ENCODE results near the gene PCYOX1L. TPM values are rescaled to one million over a fixed set of nuclear protein-coding genes. Genes with fewer than 3 reads are reported as not detected.

PCYOX1L gene
- total and polyA plus RNA-seq, 2 donors (not counting 1 experiment from before 2014, with no cell fraction given): 7.6 to 9.1 TPM

DNA sequence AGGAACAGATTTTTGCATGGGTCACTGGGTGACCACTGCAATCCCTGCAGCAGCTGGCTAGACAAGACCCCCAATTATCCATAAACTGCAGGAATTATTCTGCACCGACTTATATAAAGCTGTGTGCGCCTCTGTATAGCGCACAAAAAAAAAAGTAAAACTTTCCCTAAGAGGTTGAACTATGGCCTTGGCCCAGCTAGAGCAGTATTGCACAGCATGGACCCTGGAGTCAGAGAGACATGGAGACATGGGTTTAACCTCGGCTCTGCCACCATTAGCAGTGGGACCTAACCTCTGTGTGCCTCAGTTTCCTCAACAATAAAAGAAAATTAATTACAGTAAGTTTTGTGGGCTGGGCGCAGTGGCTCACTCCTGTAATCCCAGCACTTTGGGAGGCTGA is 29.7 kb upstream of the PCYOX1L start:
- Histone ChIP-seq H3K79me2 (ENCODE audit: control insufficient read depth, insufficient read depth, low read length) (no peaks in the 10 kb centered on the region), H3K4me2 (ENCODE audit: extremely low read depth, insufficient read depth, low read length) (no peak overlapping the region), H3K27me3 (ENCODE audit: control insufficient read depth, insufficient read depth, low read length) (no peaks in the 10 kb centered on the region), H2AFZ (ENCODE audit: low read length) (no peak overlapping the region), H3K36me3 (ENCODE audit: control insufficient read depth, insufficient read depth, low read length) (no peaks in the 10 kb centered on the region), H3K27ac (ENCODE audit: insufficient read depth, low read length) (no peak overlapping the region), H3K9me3 (ENCODE audit: control insufficient read depth, insufficient read depth, low read depth, low read length) (no peaks in the 10 kb centered on the region), H3K9ac (ENCODE audit: insufficient read depth, low read length) (no peak overlapping the region), H3K4me3 (replicated peaks in 1 of 4; ENCODE audit: control extremely low read depth in 1 of 4, insufficient read depth in 1 of 4, low read depth in 3 of 4, low read length in 4 of 4) (no peak overlapping the region), H3K4me1 (ENCODE audit: control insufficient read depth, extremely low read depth, insufficient read depth, low read length) (no peaks in the 10 kb centered on the region), H4K20me1 (ENCODE audit: control insufficient read depth, extremely low read depth, insufficient read depth, low read length) (no peaks in the 10 kb centered on the region)
- TF ChIP-seq EZH2 (IDR thresholded peaks at IDR 0.05; ENCODE audit: low read length, missing control alignments): no peak
- TF ChIP-seq, protein P1, sequence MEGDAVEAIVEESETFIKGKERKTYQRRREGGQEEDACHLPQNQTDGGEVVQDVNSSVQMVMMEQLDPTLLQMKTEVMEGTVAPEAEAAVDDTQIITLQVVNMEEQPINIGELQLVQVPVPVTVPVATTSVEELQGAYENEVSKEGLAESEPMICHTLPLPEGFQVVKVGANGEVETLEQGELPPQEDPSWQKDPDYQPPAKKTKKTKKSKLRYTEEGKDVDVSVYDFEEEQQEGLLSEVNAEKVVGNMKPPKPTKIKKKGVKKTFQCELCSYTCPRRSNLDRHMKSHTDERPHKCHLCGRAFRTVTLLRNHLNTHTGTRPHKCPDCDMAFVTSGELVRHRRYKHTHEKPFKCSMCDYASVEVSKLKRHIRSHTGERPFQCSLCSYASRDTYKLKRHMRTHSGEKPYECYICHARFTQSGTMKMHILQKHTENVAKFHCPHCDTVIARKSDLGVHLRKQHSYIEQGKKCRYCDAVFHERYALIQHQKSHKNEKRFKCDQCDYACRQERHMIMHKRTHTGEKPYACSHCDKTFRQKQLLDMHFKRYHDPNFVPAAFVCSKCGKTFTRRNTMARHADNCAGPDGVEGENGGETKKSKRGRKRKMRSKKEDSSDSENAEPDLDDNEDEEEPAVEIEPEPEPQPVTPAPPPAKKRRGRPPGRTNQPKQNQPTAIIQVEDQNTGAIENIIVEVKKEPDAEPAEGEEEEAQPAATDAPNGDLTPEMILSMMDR (conservative IDR thresholded peaks at IDR 0.05 in 1 of 2, IDR thresholded peaks at IDR 0.05 in 1 of 2; ENCODE audit: low read depth in 1 of 2, low read length in 2 of 2): no peak
- DNase-seq (ENCODE audit: low read depth in 2 of 2): no peak

DNA sequence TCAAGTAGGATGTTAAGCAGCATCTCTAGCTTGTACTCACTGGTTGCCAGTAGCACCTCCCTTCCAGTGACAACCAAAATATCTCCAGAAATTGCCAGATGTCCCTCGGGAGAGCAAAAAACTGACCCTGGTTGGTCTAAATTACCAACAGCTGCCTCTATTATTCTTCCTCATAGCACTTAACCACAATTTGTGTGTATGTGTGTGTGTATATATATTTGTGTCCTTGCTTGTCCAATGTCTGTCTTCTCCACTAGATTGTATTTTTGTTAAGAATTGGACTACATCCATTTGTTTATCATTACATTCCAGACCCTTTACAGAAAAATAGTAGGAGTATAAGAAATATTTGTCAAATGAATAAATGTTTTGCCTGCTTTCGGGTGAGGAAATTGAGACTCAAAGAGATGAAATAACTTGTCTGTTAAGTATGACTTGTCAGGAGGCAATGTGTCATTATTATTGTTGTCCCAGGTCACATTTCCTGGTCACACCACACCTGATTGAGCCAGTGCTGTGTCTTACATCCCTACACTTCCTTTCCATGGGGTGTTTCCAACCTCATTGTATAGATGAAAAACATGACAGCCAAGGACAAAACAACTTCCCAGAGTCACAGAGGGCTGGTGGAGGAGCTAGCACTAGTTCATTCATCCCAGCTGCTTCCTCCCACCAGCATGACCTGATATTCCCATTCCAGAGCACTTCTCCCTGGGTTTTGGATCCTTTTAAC is 24.0 kb upstream of the PCYOX1L start:
- H2AFZ ChIP-seq (ENCODE audit: low read length): no peak overlapping the region
- no peak for DNase-seq (ENCODE audit: low read depth in 2 of 2)
- H3K27me3 ChIP-seq (ENCODE audit: control insufficient read depth, insufficient read depth, low read length): no peaks in the 10 kb centered on the region
- TF ChIP-seq, protein P1 (conservative IDR thresholded peaks at IDR 0.05 in 1 of 2, IDR thresholded peaks at IDR 0.05 in 1 of 2; ENCODE audit: low read depth in 1 of 2, low read length in 2 of 2): no peak
- no peak for TF ChIP-seq EZH2 (IDR thresholded peaks at IDR 0.05; ENCODE audit: low read length, missing control alignments)
- no peak overlapping the region for H3K4me3 ChIP-seq (replicated peaks in 1 of 4; ENCODE audit: control extremely low read depth in 1 of 4, insufficient read depth in 1 of 4, low read depth in 3 of 4, low read length in 4 of 4)
- H3K4me2 ChIP-seq (ENCODE audit: extremely low read depth, insufficient read depth, low read length): no peak overlapping the region
- no peaks in the 10 kb centered on the region for H3K79me2 ChIP-seq (ENCODE audit: control insufficient read depth, insufficient read depth, low read length)
- no peaks in the 10 kb centered on the region for H3K36me3 ChIP-seq (ENCODE audit: control insufficient read depth, insufficient read depth, low read length)
- no peaks in the 10 kb centered on the region for H3K9me3 ChIP-seq (ENCODE audit: control insufficient read depth, insufficient read depth, low read depth, low read length)
- H3K27ac ChIP-seq (ENCODE audit: insufficient read depth, low read length): no peak overlapping the region
- H3K9ac ChIP-seq (ENCODE audit: insufficient read depth, low read length): no peak overlapping the region
- H4K20me1 ChIP-seq (ENCODE audit: control insufficient read depth, extremely low read depth, insufficient read depth, low read length): no peaks in the 10 kb centered on the region
- H3K4me1 ChIP-seq (ENCODE audit: control insufficient read depth, extremely low read depth, insufficient read depth, low read length): no peaks in the 10 kb centered on the region

DNA sequence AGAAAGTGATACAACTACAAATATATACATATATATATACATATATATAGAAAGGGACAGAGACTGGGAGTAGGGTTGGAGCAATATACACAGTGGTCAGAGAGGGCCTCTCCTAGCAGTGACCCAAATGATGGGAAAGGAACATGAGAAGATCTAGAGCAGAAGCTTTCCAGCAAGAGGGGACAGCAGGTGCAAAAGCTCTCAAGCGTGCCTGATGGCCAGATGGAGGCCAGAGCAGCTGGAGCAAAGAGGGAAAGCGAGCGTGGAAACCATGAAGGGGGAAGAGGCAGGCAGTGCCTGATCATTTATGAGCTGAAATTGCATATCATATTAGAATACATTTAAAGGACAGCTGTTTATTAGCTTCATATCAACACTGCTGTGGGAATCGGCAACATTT is 20.1 kb upstream of the PCYOX1L start:
- no peaks in the 10 kb centered on the region for H3K27me3 ChIP-seq (ENCODE audit: control insufficient read depth, insufficient read depth, low read length)
- H3K36me3 ChIP-seq (ENCODE audit: control insufficient read depth, insufficient read depth, low read length): no peaks in the 10 kb centered on the region
- no peak overlapping the region for H2AFZ ChIP-seq (ENCODE audit: low read length)
- no peak overlapping the region for H3K4me3 ChIP-seq (replicated peaks in 1 of 4; ENCODE audit: control extremely low read depth in 1 of 4, insufficient read depth in 1 of 4, low read depth in 3 of 4, low read length in 4 of 4)
- H3K4me1 ChIP-seq (ENCODE audit: control insufficient read depth, extremely low read depth, insufficient read depth, low read length): no peaks in the 10 kb centered on the region
- TF ChIP-seq EZH2 (IDR thresholded peaks at IDR 0.05; ENCODE audit: low read length, missing control alignments): no peak
- TF ChIP-seq, protein P1 (conservative IDR thresholded peaks at IDR 0.05 in 1 of 2, IDR thresholded peaks at IDR 0.05 in 1 of 2; ENCODE audit: low read depth in 1 of 2, low read length in 2 of 2): no peak
- H3K79me2 ChIP-seq (ENCODE audit: control insufficient read depth, insufficient read depth, low read length): no peaks in the 10 kb centered on the region
- H3K4me2 ChIP-seq (ENCODE audit: extremely low read depth, insufficient read depth, low read length): no peak overlapping the region
- no peak overlapping the region for H3K9ac ChIP-seq (ENCODE audit: insufficient read depth, low read length)
- no peaks in the 10 kb centered on the region for H4K20me1 ChIP-seq (ENCODE audit: control insufficient read depth, extremely low read depth, insufficient read depth, low read length)
- no peaks in the 10 kb centered on the region for H3K9me3 ChIP-seq (ENCODE audit: control insufficient read depth, insufficient read depth, low read depth, low read length)
- no peak for DNase-seq (ENCODE audit: low read depth in 2 of 2)
- no peak overlapping the region for H3K27ac ChIP-seq (ENCODE audit: insufficient read depth, low read length)

All from fibroblast of lung (primary cell).